Activated CD4-positive, alpha-beta memory T cell treated with anti-CD3 and anti-CD28 coated beads for 36 hours (primary cell): Measurements from ENCODE around the gene MEX3C. TPM values are rescaled to one million over a fixed set of nuclear protein-coding genes. Genes with fewer than 3 reads are reported as not detected.

Source experiments
- CTCF ChIA-PET: fragments of 350-600 bp; sonication (Branson Sonifier 250); formaldehyde crosslinking; loops from one replicate; lab custom pipeline; 2021; ENCODE audit warnings: antibody characterized with exemption, inconsistent platforms; lab: Charles Lee
- POLR2A ChIA-PET: fragments of 350-600 bp; sonication (Branson Sonifier 250); formaldehyde crosslinking; loops from one replicate; lab custom pipeline; 2021; ENCODE audit warnings: antibody characterized with exemption; lab: Charles Lee
- DNase-seq: peaks from one replicate; pipeline ENCODE4 v3.0.0-alpha.2; 2020
- H3K27ac Mint-ChIP-seq: one replicate; pipeline ENCODE4 v1.8.0; 2021; ENCODE audit warnings: mixed read lengths
- H3K27me3 Mint-ChIP-seq: one replicate; pipeline ENCODE4 v1.8.0; 2021; ENCODE audit warnings: mixed read lengths
- H3K36me3 Mint-ChIP-seq: one replicate; pipeline ENCODE4 v1.8.0; 2021; ENCODE audit warnings: mixed read lengths
- H3K4me1 Mint-ChIP-seq: one replicate; pipeline ENCODE4 v1.8.0; 2021; ENCODE audit warnings: low read depth, mixed read lengths
- H3K4me3 Mint-ChIP-seq: one replicate; pipeline ENCODE4 v1.8.0; 2021; ENCODE audit warnings: mild to moderate bottlenecking, mixed read lengths
- H3K9me3 Mint-ChIP-seq: one replicate; pipeline ENCODE4 v1.8.0; 2021; ENCODE audit warnings: mixed read lengths
- intact Hi-C: fragments of 100-400 bp; cut with micrococcal nuclease; formaldehyde crosslinking; loops from one replicate; pipeline ENCODE4 v1.15.1; 2023
- total RNA-seq, 2 experiments: library from RNA; stranded (reverse); gene quantifications; one replicate each; pipeline ENCODE4 v1.2.3, GENCODE V29; 2021

MEX3C gene
- total RNA-seq, 2 experiments from 2014 or later = 56.6 to 61.5 TPM

GRCh38 chr18:51211552-51211951, 14.1 kb upstream of the MEX3C start:
- peak overlapping the region; percentile 35 for H3K27ac Mint-ChIP-seq
- no peaks in the 10 kb centered on the region for H3K27me3 Mint-ChIP-seq
- intact Hi-C loops = loop anchor here (1.0 kb wide), 3 partner anchors 14 to 40 kb away; partner anchors contain the start of gene MEX3C
- H3K36me3 Mint-ChIP-seq = no peaks in the 10 kb centered on the region
- H3K4me1 Mint-ChIP-seq = peaks cover 14% of the 10 kb centered on the region
- no peak overlapping the region for H3K4me3 Mint-ChIP-seq
- DNase-seq = peak; percentile 84
- H3K9me3 Mint-ChIP-seq = no peaks in the 10 kb centered on the region
- ChIA-PET CTCF (no interaction called here), POLR2A (interaction anchor here (1.0 to 1.4 kb wide), 2 partner anchors 13 to 41 kb away, joined by 3 read pairs; no protein-coding TSS in a partner anchor)

- CTCF ChIA-PET = interaction anchor here (0.5 to 1.7 kb wide), 8 partner anchors 8 to 148 kb away, joined by 3 to 6 read pairs (median 3); no protein-coding TSS in a partner anchor
- peak; percentile 53 for DNase-seq
- Mint-ChIP-seq H3K9me3 (peaks cover 2% of the 10 kb centered on the region), H3K27ac (peak overlapping the region; percentile 99), H3K36me3 (peaks cover 29% of the 10 kb centered on the region), H3K4me3 (peak overlapping the region; percentile 83), H3K27me3 (no peaks in the 10 kb centered on the region), H3K4me1 (peaks cover 26% of the 10 kb centered on the region)
- intact Hi-C loops = loop anchor here (1.0 to 5.0 kb wide), 7 partner anchors 14 to 1705 kb away; partner anchors contain the start of genes ME2, RPL17 and SMAD4
- POLR2A ChIA-PET = interaction anchor here (0.7 to 4.1 kb wide), 7 partner anchors 9 to 318 kb away, joined by 3 to 35 read pairs (median 8); partner anchors contain the start of gene SMAD4
Measured at GRCh38 chr18:51196811-51197660, 445 bp downstream of the MEX3C start.

- Mint-ChIP-seq H3K27me3 (no peaks in the 10 kb centered on the region), H3K4me3 (peak overlapping the region; percentile 72), H3K9me3 (peaks cover 2% of the 10 kb centered on the region), H3K36me3 (peaks cover 29% of the 10 kb centered on the region), H3K27ac (peak overlapping the region; percentile 99), H3K4me1 (peaks cover 33% of the 10 kb centered on the region)
- ChIA-PET POLR2A (interaction anchor here (0.7 to 4.1 kb wide), 7 partner anchors 9 to 318 kb away, joined by 3 to 35 read pairs (median 8); partner anchors contain the start of gene SMAD4), CTCF (interaction anchor here (1.0 to 1.7 kb wide), 7 partner anchors 11 to 148 kb away, joined by 3 to 6 read pairs (median 4); no protein-coding TSS in a partner anchor)
- DNase-seq = peak; percentile 59
- intact Hi-C loops = loop anchor here (2.0 to 5.0 kb wide), 4 partner anchors 39 to 1704 kb away; partner anchors contain the start of genes ME2 and RPL17
Measured at GRCh38 chr18:51196118-51196810, 1.2 kb downstream of the MEX3C start.

GRCh38 chr18:51195451-51196117, 1.9 kb downstream of the MEX3C start:
- DNase-seq = peak; percentile 57
- Mint-ChIP-seq H3K4me1 (peaks cover 40% of the 10 kb centered on the region), H3K36me3 (peaks cover 31% of the 10 kb centered on the region), H3K9me3 (peaks cover 2% of the 10 kb centered on the region), H3K27me3 (no peaks in the 10 kb centered on the region), H3K4me3 (peak overlapping the region; percentile 72), H3K27ac (peak overlapping the region; percentile 99)
- POLR2A ChIA-PET = interaction anchor here (0.7 to 4.1 kb wide), 9 partner anchors 11 to 1708 kb away, joined by 3 to 35 read pairs (median 5); partner anchors contain the start of genes C18orf32, ME2 and SMAD4
- intact Hi-C loops = loop anchor here (1.0 to 5.0 kb wide), 5 partner anchors 24 to 1703 kb away; partner anchors contain the start of genes ME2 and RPL17
- CTCF ChIA-PET = interaction anchor here (0.6 to 1.7 kb wide), 6 partner anchors 9 to 84 kb away, joined by 3 to 4 read pairs (median 4); no protein-coding TSS in a partner anchor

GRCh38 chr18:51195086-51195450, 2.4 kb downstream of the MEX3C start:
- peaks cover 2% of the 10 kb centered on the region for H3K9me3 Mint-ChIP-seq
- H3K4me3 Mint-ChIP-seq = peak overlapping the region; percentile 72
- H3K4me1 Mint-ChIP-seq = peaks cover 45% of the 10 kb centered on the region
- no peaks in the 10 kb centered on the region for H3K27me3 Mint-ChIP-seq
- no peak for DNase-seq
- ChIA-PET CTCF (interaction anchor here (0.6 to 1.7 kb wide), 4 partner anchors 8 to 43 kb away, joined by 3 to 4 read pairs (median 4); no protein-coding TSS in a partner anchor), POLR2A (interaction anchor here (0.8 to 4.1 kb wide), 6 partner anchors 13 to 1708 kb away, joined by 3 to 35 read pairs (median 4); partner anchors contain the start of genes C18orf32 and ME2)
- intact Hi-C loops = loop anchor here (1.0 to 5.0 kb wide), 4 partner anchors 24 to 1703 kb away; partner anchors contain the start of genes ME2 and RPL17
- peaks cover 31% of the 10 kb centered on the region for H3K36me3 Mint-ChIP-seq
- H3K27ac Mint-ChIP-seq = peak overlapping the region; percentile 99

- Mint-ChIP-seq H3K4me1 (peaks cover 47% of the 10 kb centered on the region), H3K36me3 (peaks cover 33% of the 10 kb centered on the region), H3K27ac (peak overlapping the region; percentile 99), H3K27me3 (no peaks in the 10 kb centered on the region), H3K4me3 (peak overlapping the region; percentile 72), H3K9me3 (peaks cover 2% of the 10 kb centered on the region)
- ChIA-PET POLR2A (interaction anchor here (0.8 to 4.1 kb wide), 6 partner anchors 12 to 1708 kb away, joined by 3 to 35 read pairs (median 4); partner anchors contain the start of genes C18orf32 and ME2), CTCF (interaction anchor here (0.6 to 0.9 kb wide), 2 partner anchors 8 to 43 kb away, joined by 3 to 4 read pairs; no protein-coding TSS in a partner anchor)
- DNase-seq = no peak
- intact Hi-C loops = loop anchor here (1.0 to 5.0 kb wide), 4 partner anchors 23 to 1702 kb away; partner anchors contain the start of genes ME2 and RPL17
Measured at GRCh38 chr18:51194604-51195003, 2.9 kb downstream of the MEX3C start.

GRCh38 chr18:51193621-51194287, 3.7 kb downstream of the MEX3C start:
- intact Hi-C loops = loop anchor here (2.0 kb wide), 1 partner anchor 83 kb away; no protein-coding TSS in a partner anchor
- ChIA-PET CTCF (no interaction called here), POLR2A (interaction anchor here (0.9 to 1.7 kb wide), 5 partner anchors 11 to 44 kb away, joined by 3 to 7 read pairs (median 3); no protein-coding TSS in a partner anchor)
- H3K4me1 Mint-ChIP-seq = peaks cover 49% of the 10 kb centered on the region
- H3K36me3 Mint-ChIP-seq = peaks cover 33% of the 10 kb centered on the region
- H3K4me3 Mint-ChIP-seq = peak overlapping the region; percentile 72
- DNase-seq = no peak
- peak overlapping the region; percentile 80 for H3K27ac Mint-ChIP-seq
- H3K27me3 Mint-ChIP-seq = no peaks in the 10 kb centered on the region
- no peaks in the 10 kb centered on the region for H3K9me3 Mint-ChIP-seq

GRCh38 chr18:51192696-51193095, 4.8 kb downstream of the MEX3C start:
- no peaks in the 10 kb centered on the region for H3K9me3 Mint-ChIP-seq
- ChIA-PET POLR2A (interaction anchor here (1.0 to 1.7 kb wide), 5 partner anchors 9 to 43 kb away, joined by 3 to 7 read pairs (median 3); no protein-coding TSS in a partner anchor), CTCF (interaction anchor here (1.3 kb wide), 1 partner anchor 24 kb away, joined by 3 read pairs; no protein-coding TSS in a partner anchor)
- DNase-seq = no peak
- intact Hi-C loops = loop anchor here (2.0 kb wide), 1 partner anchor 82 kb away; no protein-coding TSS in a partner anchor
- H3K4me1 Mint-ChIP-seq = peaks cover 55% of the 10 kb centered on the region
- peak overlapping the region; percentile 60 for H3K4me3 Mint-ChIP-seq
- peaks cover 37% of the 10 kb centered on the region for H3K36me3 Mint-ChIP-seq
- H3K27ac Mint-ChIP-seq = peak overlapping the region; percentile 78
- no peaks in the 10 kb centered on the region for H3K27me3 Mint-ChIP-seq

GRCh38 chr18:51192026-51192425, 5.5 kb downstream of the MEX3C start:
- no peaks in the 10 kb centered on the region for H3K27me3 Mint-ChIP-seq
- no peak overlapping the region for H3K4me3 Mint-ChIP-seq
- H3K27ac Mint-ChIP-seq = peak overlapping the region; percentile 57
- ChIA-PET CTCF (interaction anchor here (1.3 kb wide), 1 partner anchor 25 kb away, joined by 3 read pairs; no protein-coding TSS in a partner anchor), POLR2A (interaction anchor here (1.0 to 1.4 kb wide), 3 partner anchors 9 to 42 kb away, joined by 3 to 4 read pairs (median 3); no protein-coding TSS in a partner anchor)
- no peak for DNase-seq
- H3K4me1 Mint-ChIP-seq = peaks cover 62% of the 10 kb centered on the region
- intact Hi-C loops = loop anchor here (2.0 kb wide), 1 partner anchor 81 kb away; no protein-coding TSS in a partner anchor
- no peaks in the 10 kb centered on the region for H3K9me3 Mint-ChIP-seq
- peaks cover 37% of the 10 kb centered on the region for H3K36me3 Mint-ChIP-seq
